ENCODE measurements around the gene LCE1E.

Gene LCE1E

GRCh38 chr1:152777510-152778137, 8.4 kb upstream of the LCE1E start:
- DNase-seq (ENCODE audit: low read depth in 2 of 2): no peak

GRCh38 chr1:152783095-152783494, 3.0 kb upstream of the LCE1E start:
- no peak for DNase-seq (ENCODE audit: low read depth in 2 of 2)

- DNase-seq (ENCODE audit: low read depth in 2 of 2): no peak
Observed at GRCh38 chr1:152795686-152796085, 9.6 kb downstream of the LCE1E start.

- no peak for DNase-seq (ENCODE audit: low read depth in 2 of 2)
Observed at GRCh38 chr1:152796421-152796820, 10.4 kb downstream of the LCE1E start, which contains the start of gene LCE1D. TSS of gene LCE1D (plus strand) at chr1:152796721. CDS start at chr1:152797795, 1,074 bp downstream.

- DNase-seq (ENCODE audit: low read depth in 2 of 2): no peak
Observed at GRCh38 chr1:152801333-152801732, 15.3 kb downstream of the LCE1E start.

- no peak for DNase-seq (ENCODE audit: low read depth in 2 of 2)
Observed at GRCh38 chr1:152806576-152806975, 20.5 kb downstream of the LCE1E start, which contains the start of gene LCE1C. TSS of gene LCE1C (minus strand) at chr1:152806651. CDS start at chr1:152805478, 1,173 bp downstream.

GRCh38 chr1:152811050-152811449, 25.0 kb downstream of the LCE1E start:
- no peak for DNase-seq (ENCODE audit: low read depth in 2 of 2)

- no peak for DNase-seq (ENCODE audit: low read depth in 2 of 2)
Observed at GRCh38 chr1:152811671-152812070, 25.6 kb downstream of the LCE1E start, which contains the start of gene LCE1B. TSS of gene LCE1B (plus strand) at chr1:152811971. CDS start at chr1:152812447, 476 bp downstream.

- DNase-seq (ENCODE audit: low read depth in 2 of 2): no peak
Observed at GRCh38 chr1:152817309-152817708, 31.3 kb downstream of the LCE1E start.

GRCh38 chr1:152823294-152823693, 37.2 kb downstream of the LCE1E start:
- DNase-seq (ENCODE audit: low read depth in 2 of 2): no peak

- no peak for DNase-seq (ENCODE audit: low read depth in 2 of 2)
Observed at GRCh38 chr1:152824964-152825363, 38.9 kb downstream of the LCE1E start.

GRCh38 chr1:152827173-152827572, 41.1 kb downstream of the LCE1E start, which contains the start of gene LCE1A:
TSS of gene LCE1A (plus strand) at chr1:152827473. CDS start at chr1:152827473, 0 bp downstream.
- no peak for DNase-seq (ENCODE audit: low read depth in 2 of 2)

GRCh38 chr1:152836870-152837269, 50.8 kb downstream of the LCE1E start:
- DNase-seq (ENCODE audit: low read depth in 2 of 2): no peak

Data from stimulated activated CD4-positive, alpha-beta T cell treated with anti-CD3 and anti-CD28 coated beads, Interleukin-4, amount 100 ng/mL, for 48 hours (primary cell).